Left ventricle myocardium superior (tissue), 1 donor: ENCODE measurements around the gene SLC4A9. TPM values are rescaled to one million over a fixed set of nuclear protein-coding genes. Genes with fewer than 3 reads are reported as not detected.

ENCODE experiments used
- ATAC-seq: fragments of 200-7000 bp; cut with Tn5 transposase; one replicate; pipeline ENCODE4 v1.9.1; 2020; ENCODE audit warnings: mild to moderate bottlenecking, moderate library complexity
- DNase-seq: peaks from one replicate; pipeline ENCODE4 v3.0.0-alpha.2; 2020
- intact Hi-C: fragments of 100-400 bp; cut with micrococcal nuclease; formaldehyde crosslinking; loops from one replicate; pipeline ENCODE4 v1.11.0; 2022
- long read RNA-seq: library from polyadenylated mRNA; unstranded; transcript quantifications from one replicate; pipeline ENCODE4 v2.0.0, GENCODE V29; 2021
- total RNA-seq: library from RNA; stranded (reverse); fragmentation: NEBNext Ultra II Directional; extraction: Animal tissue kit (Norgen Biotek cat#: 25700); gene quantifications from one replicate; pipeline ENCODE4 v1.2.1, GENCODE V29; 2021
- donor health status: DM: no; HTN: yes; CAD: no; lungs with severe emphysema.

Gene SLC4A9, protein sequence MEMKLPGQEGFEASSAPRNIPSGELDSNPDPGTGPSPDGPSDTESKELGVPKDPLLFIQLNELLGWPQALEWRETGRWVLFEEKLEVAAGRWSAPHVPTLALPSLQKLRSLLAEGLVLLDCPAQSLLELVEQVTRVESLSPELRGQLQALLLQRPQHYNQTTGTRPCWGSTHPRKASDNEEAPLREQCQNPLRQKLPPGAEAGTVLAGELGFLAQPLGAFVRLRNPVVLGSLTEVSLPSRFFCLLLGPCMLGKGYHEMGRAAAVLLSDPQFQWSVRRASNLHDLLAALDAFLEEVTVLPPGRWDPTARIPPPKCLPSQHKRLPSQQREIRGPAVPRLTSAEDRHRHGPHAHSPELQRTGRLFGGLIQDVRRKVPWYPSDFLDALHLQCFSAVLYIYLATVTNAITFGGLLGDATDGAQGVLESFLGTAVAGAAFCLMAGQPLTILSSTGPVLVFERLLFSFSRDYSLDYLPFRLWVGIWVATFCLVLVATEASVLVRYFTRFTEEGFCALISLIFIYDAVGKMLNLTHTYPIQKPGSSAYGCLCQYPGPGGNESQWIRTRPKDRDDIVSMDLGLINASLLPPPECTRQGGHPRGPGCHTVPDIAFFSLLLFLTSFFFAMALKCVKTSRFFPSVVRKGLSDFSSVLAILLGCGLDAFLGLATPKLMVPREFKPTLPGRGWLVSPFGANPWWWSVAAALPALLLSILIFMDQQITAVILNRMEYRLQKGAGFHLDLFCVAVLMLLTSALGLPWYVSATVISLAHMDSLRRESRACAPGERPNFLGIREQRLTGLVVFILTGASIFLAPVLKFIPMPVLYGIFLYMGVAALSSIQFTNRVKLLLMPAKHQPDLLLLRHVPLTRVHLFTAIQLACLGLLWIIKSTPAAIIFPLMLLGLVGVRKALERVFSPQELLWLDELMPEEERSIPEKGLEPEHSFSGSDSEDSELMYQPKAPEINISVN
- total RNA-seq: not detected
- long read RNA-seq: 0 reads

DNA sequence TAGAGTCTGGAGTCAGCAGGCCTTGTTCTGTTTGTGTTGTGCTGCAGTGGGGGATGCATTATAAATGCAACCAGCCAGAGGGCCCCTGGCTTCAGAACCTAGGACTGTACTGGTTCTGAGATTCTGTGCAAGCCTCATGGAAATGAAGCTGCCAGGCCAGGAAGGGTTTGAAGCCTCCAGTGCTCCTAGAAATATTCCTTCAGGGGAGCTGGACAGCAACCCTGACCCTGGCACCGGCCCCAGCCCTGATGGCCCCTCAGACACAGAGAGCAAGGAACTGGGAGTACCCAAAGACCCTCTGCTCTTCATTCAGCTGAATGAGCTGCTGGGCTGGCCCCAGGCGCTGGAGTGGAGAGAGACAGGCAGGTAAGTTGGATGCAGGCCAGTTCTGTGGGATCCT lies at the start of gene SLC4A9:
Gene SLC4A9 (plus strand): TSS at position 94 of the 400 bp plus-strand sequence. CDS start 43 bp downstream, at position 137.
- no peak for DNase-seq
- intact Hi-C loops: no loop called here
- ATAC-seq: no peak

DNA sequence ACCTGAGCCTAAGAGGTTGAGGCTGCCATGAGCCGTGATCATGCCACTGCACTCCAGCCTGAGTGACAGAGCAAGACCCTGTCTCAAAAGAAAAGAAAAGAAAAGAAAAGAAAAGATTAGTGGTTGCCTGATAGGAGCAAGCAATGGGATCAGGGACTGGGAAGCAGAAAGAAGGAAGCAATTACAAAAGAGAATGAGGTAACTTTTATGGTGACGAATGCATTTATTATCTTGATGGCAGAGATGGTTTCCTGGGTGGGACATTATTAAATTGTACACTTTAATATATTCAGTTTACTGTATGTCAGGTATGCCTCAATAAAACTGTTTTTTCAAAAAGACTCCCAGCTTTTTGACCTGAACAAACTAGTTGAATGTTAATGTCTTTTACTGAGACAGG lies 49.6 kb upstream of the SLC4A9 start:
- no peak for ATAC-seq
- intact Hi-C loops: no loop called here
- DNase-seq: no peak

DNA sequence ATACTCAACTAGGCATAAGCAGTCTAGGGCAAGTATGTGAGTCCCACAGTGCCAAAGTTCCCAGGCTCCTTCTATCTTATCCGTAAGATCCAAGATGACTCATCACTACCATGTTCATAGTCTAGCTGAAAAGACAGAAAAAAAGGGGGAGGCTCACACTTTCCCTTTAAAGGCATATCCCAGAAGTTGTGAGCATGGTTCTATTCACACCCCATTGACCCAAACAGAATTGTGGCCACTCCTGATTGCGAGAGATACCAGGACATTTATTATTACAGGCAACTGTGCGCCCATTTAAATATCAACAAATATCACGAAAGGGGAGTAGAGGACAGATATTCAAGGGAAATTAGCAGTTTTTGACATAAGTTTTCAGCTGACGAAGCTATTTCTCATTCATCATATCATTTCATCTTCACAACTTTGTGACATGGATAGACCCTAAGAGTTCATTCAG lies 49.0 kb upstream of the SLC4A9 start:
- intact Hi-C loops: no loop called here
- no peak for DNase-seq
- ATAC-seq: peak; percentile 10

DNA sequence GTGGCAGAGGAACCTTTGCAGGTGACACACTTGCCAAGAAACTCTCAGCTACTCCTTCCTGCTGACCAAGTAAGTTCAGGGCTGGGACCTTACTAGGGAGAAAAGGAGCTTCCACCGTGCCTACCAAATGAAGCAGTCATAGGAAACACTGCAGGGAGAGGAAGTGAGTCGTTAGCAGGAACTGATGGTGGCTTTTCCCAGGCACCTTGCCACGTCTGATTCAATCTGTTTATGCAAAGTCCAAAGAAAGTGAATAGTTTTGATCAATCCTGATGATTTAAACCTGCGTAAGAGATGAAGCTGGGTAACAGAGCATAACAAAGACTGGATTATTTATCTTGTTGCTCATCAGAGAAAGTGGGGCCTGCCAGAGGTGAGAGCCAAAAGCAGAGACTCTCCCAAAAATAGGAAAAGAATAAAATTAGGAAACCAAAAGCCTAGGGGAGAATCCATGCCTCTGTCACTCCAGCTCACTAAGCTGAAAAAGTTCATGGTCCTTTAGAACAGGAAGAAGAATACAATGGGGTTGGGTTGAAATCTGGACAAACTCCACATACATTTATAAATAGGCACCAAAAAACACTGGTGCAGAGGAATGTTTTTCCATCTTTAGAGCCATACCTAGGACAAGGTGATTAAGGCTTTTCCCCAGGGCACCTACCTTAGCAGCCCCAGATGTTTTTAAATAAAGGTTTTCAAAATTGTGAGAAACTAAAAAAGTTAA lies 47.8 kb upstream of the SLC4A9 start:
- intact Hi-C loops: no loop called here
- peak; percentile 71 for ATAC-seq

DNA sequence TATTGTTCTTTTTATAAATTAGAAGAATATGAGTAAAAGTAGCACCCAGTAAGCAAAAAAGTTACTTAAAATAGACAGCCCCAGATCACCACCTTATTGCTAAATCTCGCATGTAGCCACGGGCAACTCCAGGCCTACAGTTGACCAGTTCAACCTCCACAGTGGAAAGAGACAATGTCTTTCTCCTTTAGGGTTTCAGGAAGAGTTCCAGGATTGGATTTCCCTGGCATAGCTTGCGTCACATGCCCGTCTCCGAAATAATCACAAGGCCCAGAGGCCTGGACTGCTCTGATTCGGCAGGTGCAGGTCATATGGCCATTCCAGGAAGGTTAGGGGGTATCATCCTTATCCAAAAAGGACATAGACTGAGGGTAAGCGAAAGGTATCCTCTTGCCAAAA lies 47.2 kb upstream of the SLC4A9 start:
- DNase-seq (no peak), ATAC-seq (peak; percentile 29)
- intact Hi-C loops: no loop called here

More for the DNA sequence above, 47.8 kb upstream of the SLC4A9 start:
- no peak for DNase-seq

DNA sequence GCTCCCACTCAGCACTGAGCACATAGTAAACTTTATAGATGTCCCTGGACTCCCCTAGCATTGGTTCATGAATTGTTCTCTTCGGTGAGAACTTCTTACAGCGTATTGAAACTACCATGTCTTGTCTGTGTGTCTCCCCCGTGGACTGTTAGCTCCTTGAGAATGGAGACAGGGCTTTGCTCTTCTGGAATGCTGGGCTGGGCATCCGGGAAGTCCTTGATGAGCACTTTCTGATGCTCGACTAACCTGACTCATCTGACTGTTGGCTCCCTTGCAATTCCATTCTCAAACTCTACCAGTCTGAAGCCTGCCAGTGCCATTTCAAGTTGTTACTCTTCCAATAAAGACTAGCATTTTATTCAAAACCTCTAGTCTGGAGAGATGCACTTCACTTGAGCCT lies 42.1 kb upstream of the SLC4A9 start:
- DNase-seq (no peak), ATAC-seq (no peak)
- intact Hi-C loops: no loop called here

DNA sequence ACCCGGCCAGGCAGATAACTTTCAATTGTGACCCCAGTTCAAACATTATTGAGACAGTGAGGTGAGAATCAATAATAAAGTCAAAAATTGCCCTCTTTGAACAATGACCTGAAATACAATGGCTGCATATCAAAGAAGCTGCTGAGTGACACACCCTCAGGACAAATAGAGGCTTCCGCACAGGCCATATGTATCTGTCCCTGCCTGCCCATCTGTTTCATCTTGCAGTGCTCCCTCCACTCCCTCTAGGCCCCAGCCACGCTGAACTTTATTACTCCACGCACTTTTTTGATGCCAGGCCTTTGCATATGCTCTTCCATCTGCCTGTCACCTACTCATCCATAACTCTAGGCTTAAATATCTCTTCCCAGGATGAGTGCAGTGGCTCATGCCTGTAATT lies 41.2 kb upstream of the SLC4A9 start:
- intact Hi-C loops: no loop called here
- DNase-seq: no peak
- ATAC-seq: no peak

DNA sequence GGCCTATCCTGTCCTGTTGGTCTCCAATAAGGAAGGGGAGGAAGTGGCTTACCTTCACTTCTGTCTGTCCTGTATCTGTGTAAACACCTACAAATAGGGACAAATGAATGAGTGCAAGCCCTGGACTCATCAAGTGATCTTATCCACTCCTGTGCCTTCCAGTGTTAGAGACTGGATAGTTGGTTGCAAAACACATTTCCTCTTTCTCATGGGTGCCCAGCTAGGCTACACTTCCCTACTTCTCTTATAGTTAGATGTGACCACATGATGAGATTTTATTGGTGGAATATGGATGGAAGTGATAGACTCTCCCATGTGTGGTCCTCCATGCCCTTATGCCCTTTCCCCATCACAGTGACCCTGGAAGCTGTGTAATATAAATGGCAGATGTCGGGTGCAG lies 40.2 kb upstream of the SLC4A9 start:
- DNase-seq: no peak
- intact Hi-C loops: no loop called here
- ATAC-seq: no peak

DNA sequence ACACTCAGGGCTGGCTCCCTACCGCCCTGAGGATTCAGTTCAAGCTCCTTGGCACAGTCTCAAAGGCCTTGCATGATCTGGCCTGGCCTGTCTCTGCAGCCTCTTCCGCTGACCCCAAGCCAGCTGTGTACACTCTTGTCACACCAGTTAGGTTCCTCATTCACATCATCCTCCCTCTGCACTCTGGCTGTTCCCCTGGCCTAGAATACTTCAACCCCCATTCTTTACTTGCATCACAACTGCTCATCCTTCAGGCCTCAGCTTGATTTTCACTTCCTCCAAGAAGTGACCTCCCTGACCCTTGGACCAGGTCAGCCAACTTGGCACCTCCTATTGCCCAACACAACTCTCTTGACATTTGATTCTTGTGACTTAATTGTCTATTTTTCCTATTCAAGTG lies 38.2 kb upstream of the SLC4A9 start:
- DNase-seq (peak; percentile 70), ATAC-seq (peak; percentile 67)
- intact Hi-C loops: no loop called here

DNA sequence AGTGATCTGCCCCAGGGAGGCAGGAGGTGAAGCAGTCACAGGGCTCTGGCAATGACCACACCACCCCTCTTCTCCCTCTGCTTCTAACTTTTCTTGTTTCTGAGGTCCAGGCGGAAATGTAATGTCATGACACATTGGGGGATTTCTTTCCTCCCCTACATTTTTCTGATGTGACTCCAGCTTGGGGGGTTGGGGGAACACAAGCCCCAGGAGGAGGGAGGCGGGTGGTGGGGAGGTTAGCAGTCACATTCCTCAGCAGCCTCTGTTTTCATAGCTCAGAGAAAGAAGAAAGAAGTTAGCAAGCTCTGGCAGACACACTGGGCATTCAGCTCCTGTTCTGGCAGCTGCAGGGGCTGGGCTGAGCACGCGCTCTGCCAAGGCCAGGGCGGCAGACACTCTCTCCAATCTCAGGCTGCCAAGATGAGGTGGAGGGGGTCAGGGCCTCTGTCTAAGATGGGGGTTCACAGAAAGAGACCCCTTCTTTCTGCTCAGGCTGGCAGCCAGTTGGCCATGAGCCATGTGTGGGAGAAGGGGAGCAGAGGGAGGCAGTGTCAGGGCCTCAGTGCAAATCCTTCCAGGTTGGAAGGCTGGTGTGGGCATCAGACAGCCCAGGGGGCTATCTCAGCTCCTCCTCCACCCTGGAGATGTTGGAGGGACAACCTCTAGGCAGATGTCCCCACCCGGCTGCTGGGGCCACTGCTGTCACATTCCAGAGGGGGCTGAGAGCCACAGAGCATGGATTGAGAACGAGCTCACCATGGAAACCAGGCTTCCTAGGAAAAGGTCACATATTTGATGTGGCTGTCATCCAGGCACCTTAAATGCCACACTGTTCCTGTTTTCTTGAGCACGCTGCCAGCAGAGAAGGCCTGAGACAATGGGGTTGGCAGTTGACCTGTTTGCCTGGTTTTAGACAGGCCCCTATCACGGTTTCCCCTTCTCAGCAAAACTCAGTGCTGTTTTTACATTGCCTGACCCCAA lies 37.0 kb upstream of the SLC4A9 start:
- peak; percentile 84 for ATAC-seq
- intact Hi-C loops: no loop called here
- peak; percentile 63 for DNase-seq

DNA sequence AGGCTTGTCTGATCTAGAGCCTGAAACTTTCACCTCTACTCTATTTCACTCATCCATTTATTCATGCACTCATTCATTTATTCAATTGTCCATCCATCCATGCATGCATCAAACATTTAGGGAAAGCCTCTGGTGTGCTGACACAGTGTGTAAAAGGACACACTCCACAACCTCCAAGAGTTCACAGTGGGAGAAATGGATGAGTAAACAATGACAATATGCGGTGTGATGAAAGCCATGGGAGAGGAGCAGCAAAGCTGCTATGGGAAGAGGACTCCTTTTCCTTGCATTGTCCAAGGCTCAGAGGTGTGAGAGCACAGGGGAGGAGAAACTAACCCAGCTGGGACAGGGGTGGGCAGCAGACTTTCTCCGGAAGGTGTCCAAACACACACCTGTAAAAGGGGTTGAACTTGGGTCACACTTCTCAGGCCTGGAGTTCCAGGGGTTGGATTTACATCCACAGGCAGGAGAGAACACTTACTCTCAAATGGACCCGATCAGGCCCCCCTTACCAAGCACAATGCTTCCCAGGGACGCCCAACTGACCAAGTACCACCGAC lies 35.9 kb upstream of the SLC4A9 start:
- ATAC-seq (no peak), DNase-seq (no peak)
- intact Hi-C loops: no loop called here

DNA sequence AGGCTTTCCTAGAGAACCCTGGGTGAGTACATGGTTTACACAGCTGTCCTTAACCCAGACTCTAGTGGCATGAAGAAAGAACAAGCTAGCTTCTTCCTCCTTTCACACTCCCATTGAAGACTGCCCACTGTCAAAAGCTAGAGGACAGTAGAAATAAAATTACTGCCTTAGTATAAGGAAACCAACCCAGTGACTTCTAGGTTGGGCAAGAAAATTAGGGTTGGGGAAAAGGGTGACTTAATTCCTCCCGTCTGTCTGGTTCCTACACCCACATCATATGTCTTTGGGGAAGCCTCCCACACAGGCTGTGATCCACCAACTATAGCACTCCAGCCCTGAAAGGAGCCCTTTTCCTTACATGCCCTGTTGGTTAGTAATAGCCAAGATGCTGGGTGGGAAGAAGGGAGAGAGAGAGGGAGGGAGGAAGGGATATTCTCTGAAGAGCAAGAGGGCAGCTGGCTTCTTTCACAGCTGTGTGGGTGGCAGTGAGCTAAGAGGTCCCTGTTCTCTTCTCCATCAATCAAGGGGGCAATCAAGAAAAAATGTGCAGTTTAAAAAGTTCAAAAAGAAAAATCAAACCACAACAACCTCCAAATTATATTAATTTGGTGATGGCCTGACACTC lies 35.3 kb upstream of the SLC4A9 start:
- intact Hi-C loops: no loop called here
- DNase-seq (no peak), ATAC-seq (no peak)

DNA sequence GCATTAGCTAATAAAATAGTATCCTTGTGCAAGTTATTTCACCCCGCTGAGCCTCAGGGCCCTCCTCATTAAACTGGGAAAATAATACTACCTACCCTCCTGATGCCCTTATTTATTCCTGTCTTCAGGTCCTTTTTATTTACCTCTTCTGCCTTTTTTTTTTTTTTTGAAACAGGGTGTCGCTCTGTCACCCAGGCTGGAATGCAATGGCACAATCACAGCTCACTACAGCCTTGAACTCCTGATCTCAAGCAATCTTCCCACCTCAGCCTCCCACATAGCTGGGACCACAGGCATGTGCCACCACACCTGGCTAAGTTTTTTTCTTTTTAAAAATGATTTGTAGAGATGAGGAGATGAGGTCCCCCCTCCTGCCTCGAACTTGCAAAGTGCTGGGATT lies 34.5 kb upstream of the SLC4A9 start:
- DNase-seq: no peak
- intact Hi-C loops: no loop called here
- no peak for ATAC-seq

DNA sequence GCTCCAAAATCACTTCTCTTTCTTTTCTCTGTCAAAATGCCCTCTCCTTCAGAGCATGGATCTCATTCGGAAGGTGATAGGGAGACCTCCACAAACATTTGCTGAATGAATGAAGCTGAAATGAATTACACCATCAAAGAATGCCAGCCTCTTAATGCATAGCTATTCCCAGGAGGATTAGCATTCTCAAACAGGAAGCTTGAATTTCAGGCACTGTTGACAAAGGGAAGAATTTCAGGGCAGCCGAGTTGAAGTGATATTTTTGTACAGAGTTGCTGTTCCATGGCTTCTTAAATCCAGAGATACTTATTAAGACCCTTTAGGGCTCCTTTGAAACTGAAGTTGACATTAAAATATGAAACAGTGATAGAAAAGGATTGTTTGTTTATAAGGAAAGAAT lies 32.4 kb upstream of the SLC4A9 start:
- intact Hi-C loops: no loop called here
- ATAC-seq: no peak
- no peak for DNase-seq

DNA sequence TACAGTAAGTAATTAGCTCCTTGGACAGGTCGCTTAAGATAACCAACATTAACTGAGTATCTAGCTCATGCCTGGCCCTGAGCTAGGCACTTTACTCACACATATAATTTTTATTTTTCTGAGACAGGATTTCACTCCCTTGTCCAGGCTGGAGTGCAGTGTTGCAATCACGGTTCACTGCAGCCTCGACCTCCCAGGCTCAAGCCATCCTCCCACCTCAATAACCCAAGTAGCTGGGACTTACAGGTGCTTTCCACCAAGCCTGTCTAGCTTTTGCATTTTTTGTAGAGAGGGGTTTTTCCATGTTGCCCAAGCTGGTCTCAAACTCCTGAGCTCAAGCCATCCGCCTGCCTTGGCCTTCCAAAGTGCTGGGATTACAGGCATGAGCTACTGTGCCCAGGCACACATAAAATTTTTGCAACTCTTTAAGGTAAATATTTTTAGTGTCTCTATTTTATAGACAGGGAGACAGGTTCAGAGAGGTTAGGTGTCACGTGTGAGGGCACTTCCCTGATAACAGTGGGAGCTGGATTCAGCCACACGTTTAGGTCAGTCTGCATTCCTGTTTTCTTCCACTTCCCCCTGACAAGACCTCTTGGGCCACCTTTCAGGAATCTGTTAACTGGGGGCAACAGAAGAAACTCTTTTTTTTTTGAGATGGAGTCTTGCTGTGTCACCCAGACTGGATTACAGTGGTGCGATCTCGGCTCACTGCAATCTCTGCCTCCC lies 31.8 kb upstream of the SLC4A9 start:
- DNase-seq (no peak), ATAC-seq (no peak)
- intact Hi-C loops: no loop called here

DNA sequence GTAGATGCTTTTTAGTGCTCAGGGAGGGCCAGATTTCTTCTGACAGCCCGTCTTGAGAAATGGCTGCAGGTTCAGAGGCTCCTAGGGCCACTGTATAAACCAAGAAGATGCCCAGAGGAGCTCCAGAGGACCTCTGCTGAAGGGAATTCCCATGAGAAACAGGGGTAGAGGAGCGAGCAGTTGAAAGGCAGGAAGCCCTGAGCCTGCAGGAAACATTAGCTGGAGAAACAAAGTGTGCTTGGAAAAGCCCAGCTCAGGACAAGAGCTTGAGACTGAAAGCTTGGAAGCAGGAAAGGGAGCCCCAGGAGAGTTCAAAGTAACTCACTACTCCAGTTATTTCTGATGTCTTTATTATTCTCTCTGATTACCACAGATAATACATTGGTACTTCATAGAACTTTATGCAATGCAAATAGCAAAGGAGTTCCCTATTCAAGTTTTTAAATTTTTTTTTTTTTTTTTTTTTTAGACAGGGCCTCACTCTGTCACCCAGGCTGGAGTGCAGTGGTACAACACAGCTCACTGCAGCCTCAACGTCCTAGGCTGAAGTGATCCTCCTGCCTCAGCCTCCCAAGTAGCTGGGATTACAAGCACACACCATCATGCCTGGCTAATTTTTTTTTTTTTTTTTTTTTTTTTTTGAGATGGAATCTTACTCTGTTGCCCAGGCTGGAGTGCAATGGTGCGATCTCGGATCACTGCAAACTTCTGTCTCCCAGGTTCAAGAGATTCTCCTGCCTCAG lies 30.1 kb upstream of the SLC4A9 start:
- peak; percentile 54 for ATAC-seq
- no peak for DNase-seq
- intact Hi-C loops: no loop called here
